Measurements from ENCODE around the gene NCS1.

The NCS1 gene

GRCh38 chr9:130186051-130186450 lies 13.8 kb downstream of the NCS1 start:
- Histone ChIP-seq H3K36me3 (replicated peaks; ENCODE audit: low read depth, low read length) (no peaks in the 10 kb centered on the region), H3K4me3 (ENCODE audit: low read length) (no peak overlapping the region), H4K20me1 (ENCODE audit: insufficient read depth, low read length) (no peaks in the 10 kb centered on the region), H3K9ac (ENCODE audit: low read length) (no peak overlapping the region), H2AFZ (ENCODE audit: low read depth, low read length) (no peak overlapping the region), H3K27ac (ENCODE audit: low read length) (no peak overlapping the region), H3K4me1 (ENCODE audit: low read length) (no peaks in the 10 kb centered on the region), H3K79me2 (ENCODE audit: low read length) (no peaks in the 10 kb centered on the region), H3K4me2 (ENCODE audit: low read length) (no peak overlapping the region), H3K9me3 (ENCODE audit: insufficient read depth, low read length) (no peaks in the 10 kb centered on the region), H3K27me3 (ENCODE audit: low read depth, low read length) (no peaks in the 10 kb centered on the region)
- no peak for TF ChIP-seq CTCF (IDR thresholded peaks at IDR 0.05; ENCODE audit: low read depth, low read length)
- TF ChIP-seq EZH2phosphoT487 (IDR thresholded peaks at IDR 0.05; ENCODE audit: low read depth) = no peak

GRCh38 chr9:130186839-130187522 lies 14.8 kb downstream of the NCS1 start:
- no peak for TF ChIP-seq CTCF (IDR thresholded peaks at IDR 0.05; ENCODE audit: low read depth, low read length)
- no peak for TF ChIP-seq EZH2phosphoT487 (IDR thresholded peaks at IDR 0.05; ENCODE audit: low read depth)
- Histone ChIP-seq H3K27ac (ENCODE audit: low read length) (no peak overlapping the region), H3K36me3 (replicated peaks; ENCODE audit: low read depth, low read length) (no peaks in the 10 kb centered on the region), H3K9ac (ENCODE audit: low read length) (no peak overlapping the region), H3K4me3 (ENCODE audit: low read length) (no peak overlapping the region), H3K27me3 (ENCODE audit: low read depth, low read length) (no peaks in the 10 kb centered on the region), H4K20me1 (ENCODE audit: insufficient read depth, low read length) (no peaks in the 10 kb centered on the region), H3K4me2 (ENCODE audit: low read length) (no peak overlapping the region), H3K79me2 (ENCODE audit: low read length) (no peaks in the 10 kb centered on the region), H2AFZ (ENCODE audit: low read depth, low read length) (no peak overlapping the region), H3K9me3 (ENCODE audit: insufficient read depth, low read length) (no peaks in the 10 kb centered on the region), H3K4me1 (ENCODE audit: low read length) (no peaks in the 10 kb centered on the region)

GRCh38 chr9:130187523-130187846 lies 15.3 kb downstream of the NCS1 start:
- H4K20me1 ChIP-seq (ENCODE audit: insufficient read depth, low read length) = no peaks in the 10 kb centered on the region
- no peaks in the 10 kb centered on the region for H3K4me1 ChIP-seq (ENCODE audit: low read length)
- H3K36me3 ChIP-seq (replicated peaks; ENCODE audit: low read depth, low read length) = no peaks in the 10 kb centered on the region
- H3K4me3 ChIP-seq (ENCODE audit: low read length) = no peak overlapping the region
- no peak overlapping the region for H3K4me2 ChIP-seq (ENCODE audit: low read length)
- H3K79me2 ChIP-seq (ENCODE audit: low read length) = no peaks in the 10 kb centered on the region
- TF ChIP-seq EZH2phosphoT487 (IDR thresholded peaks at IDR 0.05; ENCODE audit: low read depth) = no peak
- no peak for TF ChIP-seq CTCF (IDR thresholded peaks at IDR 0.05; ENCODE audit: low read depth, low read length)
- H3K27me3 ChIP-seq (ENCODE audit: low read depth, low read length) = no peaks in the 10 kb centered on the region
- no peak overlapping the region for H3K27ac ChIP-seq (ENCODE audit: low read length)
- H3K9ac ChIP-seq (ENCODE audit: low read length) = no peak overlapping the region
- H2AFZ ChIP-seq (ENCODE audit: low read depth, low read length) = no peak overlapping the region
- H3K9me3 ChIP-seq (ENCODE audit: insufficient read depth, low read length) = no peaks in the 10 kb centered on the region

- Histone ChIP-seq H3K4me2 (ENCODE audit: low read length) (no peak overlapping the region), H3K4me1 (ENCODE audit: low read length) (peaks cover 3% of the 10 kb centered on the region; the same call in 1 of the 2 replicates), H4K20me1 (ENCODE audit: insufficient read depth, low read length) (no peaks in the 10 kb centered on the region)
These were observed 16.8 kb downstream of the NCS1 start for GRCh38 chr9:130188860-130189481.

More at GRCh38 chr9:130188860-130189481, 16.8 kb downstream of the NCS1 start:
- H3K4me3 ChIP-seq (ENCODE audit: low read length) = no peak overlapping the region
- H2AFZ ChIP-seq (ENCODE audit: low read depth, low read length) = no peak overlapping the region
- H3K9me3 ChIP-seq (ENCODE audit: insufficient read depth, low read length) = no peaks in the 10 kb centered on the region
- TF ChIP-seq CTCF (IDR thresholded peaks at IDR 0.05; ENCODE audit: low read depth, low read length) = no peak
- TF ChIP-seq EZH2phosphoT487 (IDR thresholded peaks at IDR 0.05; ENCODE audit: low read depth) = no peak
- no peaks in the 10 kb centered on the region for H3K79me2 ChIP-seq (ENCODE audit: low read length)
- H3K27me3 ChIP-seq (ENCODE audit: low read depth, low read length) = no peaks in the 10 kb centered on the region
- no peak overlapping the region for H3K9ac ChIP-seq (ENCODE audit: low read length)
- no peaks in the 10 kb centered on the region for H3K36me3 ChIP-seq (replicated peaks; ENCODE audit: low read depth, low read length)
- H3K27ac ChIP-seq (ENCODE audit: low read length) = no peak overlapping the region
